HG03558 (cell line): ENCODE measurements around the gene SYMPK.

Experiments
- ATAC-seq: cut with Tn5 transposase; IDR thresholded peaks from one replicate; pipeline ENCODE4 v1.9.1; 2021; ENCODE audit warnings: moderate number of reproducible peaks; ENCODE audit not compliant: unreplicated experiment; ENCODE audit errors: extremely low read depth

SYMPK gene

GRCh38 chr19:45886427-45887199 is 23.7 kb upstream of the SYMPK start:
- ATAC-seq: no peak

GRCh38 chr19:45885556-45886426 is 22.8 kb upstream of the SYMPK start, which contains the start of gene IRF2BP1:
Gene IRF2BP1 (minus strand): TSS chr19:45886141. CDS start chr19:45885774, 367 bp downstream.
- no peak for ATAC-seq

- ATAC-seq: no peak
Observed at GRCh38 chr19:45884682-45885555, 22.0 kb upstream of the SYMPK start.

- no peak for ATAC-seq
Observed at GRCh38 chr19:45883881-45884681, 21.1 kb upstream of the SYMPK start.

- no peak for ATAC-seq
Observed at GRCh38 chr19:45883586-45883880, 20.6 kb upstream of the SYMPK start.

- ATAC-seq: no peak
Observed at GRCh38 chr19:45882652-45883585, 20.0 kb upstream of the SYMPK start.

DNA sequence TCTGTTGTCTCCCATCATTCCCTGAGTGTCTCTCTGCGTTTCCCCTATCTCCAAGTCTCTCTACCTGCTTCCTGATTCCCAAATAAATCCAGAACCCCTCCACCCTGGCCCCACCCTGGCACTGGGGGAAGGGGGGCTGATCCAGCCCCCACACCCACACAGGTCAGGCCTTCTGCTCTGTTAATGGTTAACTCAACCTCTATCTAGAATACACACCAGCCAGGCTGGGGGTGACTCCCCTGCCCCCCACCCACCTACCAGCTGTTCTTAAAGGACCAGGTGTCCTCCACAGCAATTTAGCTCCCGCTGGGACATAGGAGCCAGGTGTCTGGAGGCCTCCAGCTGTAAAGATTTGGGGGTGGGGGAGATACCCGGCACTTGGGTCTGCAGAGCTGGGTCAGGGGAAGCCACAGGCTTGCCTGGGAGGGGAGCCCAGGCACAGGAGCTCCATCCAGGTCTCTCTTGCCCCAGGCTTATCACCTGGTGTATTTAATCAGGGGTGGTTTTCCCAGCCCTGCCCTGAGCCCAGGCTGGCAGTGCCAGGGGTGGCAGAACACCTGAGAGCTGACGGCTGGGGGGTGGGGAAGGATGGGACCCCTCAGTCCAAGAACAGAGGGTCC is 19.1 kb upstream of the SYMPK start:
- no peak for ATAC-seq

GRCh38 chr19:45881082-45881908 is 18.3 kb upstream of the SYMPK start:
- no peak for ATAC-seq

- no peak for ATAC-seq
Observed at GRCh38 chr19:45879971-45880370, 17.0 kb upstream of the SYMPK start.

- no peak for ATAC-seq
Observed at GRCh38 chr19:45879055-45879454, 16.1 kb upstream of the SYMPK start.

DNA sequence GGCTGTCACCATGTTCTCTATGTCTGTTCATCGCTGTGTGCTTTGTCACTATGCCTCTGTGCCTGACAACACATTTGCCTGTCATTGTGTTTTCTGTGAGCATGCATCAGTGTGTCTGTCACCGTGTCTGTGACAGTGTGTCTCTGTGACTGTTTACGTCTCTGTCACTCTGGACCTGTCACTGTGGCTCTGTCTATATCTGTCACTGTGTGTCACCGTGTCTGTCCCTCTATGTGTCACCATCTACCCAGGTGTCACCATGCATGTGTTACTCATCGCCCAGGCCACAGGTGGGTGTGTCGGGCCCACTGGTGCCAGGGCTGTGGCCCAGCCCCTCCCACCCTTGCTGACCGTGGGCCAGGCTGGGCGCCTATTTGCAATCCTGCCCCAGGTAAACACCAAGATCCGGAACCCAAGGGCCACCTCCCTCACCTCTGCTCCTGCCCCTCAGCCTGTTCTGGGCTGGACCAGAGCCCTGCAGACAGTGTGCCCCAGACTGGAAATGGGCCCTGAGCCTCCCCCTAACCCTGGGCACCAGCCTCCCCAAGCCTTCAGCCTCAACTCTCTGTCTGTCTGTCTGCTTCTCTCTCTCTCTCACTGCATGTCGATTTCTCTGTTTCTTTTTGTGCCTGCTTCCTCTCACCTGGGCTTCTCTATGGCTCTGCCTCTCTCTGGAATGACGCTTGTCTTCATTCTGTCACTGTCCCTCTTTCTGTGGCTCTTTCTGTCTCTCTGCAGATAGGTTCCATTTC is 15.3 kb upstream of the SYMPK start:
- ATAC-seq: no peak

DNA sequence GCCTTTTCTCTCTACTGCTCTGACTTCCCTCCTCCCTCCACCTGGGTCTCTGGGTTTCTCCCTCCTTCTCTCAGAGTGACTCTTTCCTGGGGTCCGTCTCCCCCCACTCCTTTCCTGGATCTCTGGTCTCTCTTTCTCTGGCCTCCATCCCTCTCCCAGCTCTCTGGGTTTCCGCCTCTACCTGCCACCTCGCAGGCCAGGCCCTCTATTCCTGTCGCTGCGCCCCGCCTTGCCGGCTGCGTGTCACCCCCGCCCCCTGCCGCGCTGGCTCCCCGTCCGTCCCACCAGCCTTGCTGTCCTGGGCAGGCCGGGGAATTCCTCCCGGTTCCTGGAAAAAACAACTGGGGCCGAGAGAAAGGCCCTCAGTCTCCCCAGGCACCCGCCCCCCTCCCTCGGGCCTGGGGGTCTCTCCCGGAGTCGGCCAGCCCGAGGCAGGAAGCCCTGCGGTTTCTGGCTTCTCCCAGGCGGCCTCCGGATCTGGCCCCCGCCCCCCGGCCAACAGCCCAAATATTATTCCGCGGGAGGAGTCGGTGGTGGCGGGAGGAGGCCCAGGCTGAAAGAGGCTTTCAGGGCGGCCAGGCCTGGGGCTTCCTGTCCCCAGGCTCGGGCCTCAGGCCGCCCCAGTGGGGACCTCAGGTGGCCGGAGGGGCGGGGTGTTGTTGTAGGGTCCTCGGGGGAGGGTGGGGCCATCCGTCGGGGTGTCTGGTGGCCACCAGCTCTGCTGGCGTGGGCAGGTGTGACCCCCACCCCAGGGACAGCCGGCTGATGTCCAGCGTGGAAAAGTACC is 13.7 kb upstream of the SYMPK start:
- no peak for ATAC-seq

- ATAC-seq: no peak
Observed at GRCh38 chr19:45876161-45876410, 13.1 kb upstream of the SYMPK start.

DNA sequence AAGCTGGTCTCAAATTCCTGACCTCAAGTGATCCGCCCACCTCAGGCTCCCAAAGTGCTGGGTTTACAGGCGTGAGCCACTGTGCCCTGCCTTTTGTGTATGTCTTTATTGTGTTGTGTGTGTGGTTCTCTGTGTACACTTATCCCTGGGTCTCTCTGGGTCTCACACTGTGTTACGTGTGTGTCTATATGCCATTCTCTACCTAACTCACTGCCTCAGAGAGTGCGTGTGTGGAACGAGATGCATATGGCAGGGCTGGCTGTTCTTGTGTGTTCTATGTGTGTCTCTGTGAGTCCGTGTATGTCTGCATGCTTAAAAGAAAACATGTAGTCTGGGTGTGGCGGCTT is 11.6 kb upstream of the SYMPK start:
- ATAC-seq: no peak

DNA sequence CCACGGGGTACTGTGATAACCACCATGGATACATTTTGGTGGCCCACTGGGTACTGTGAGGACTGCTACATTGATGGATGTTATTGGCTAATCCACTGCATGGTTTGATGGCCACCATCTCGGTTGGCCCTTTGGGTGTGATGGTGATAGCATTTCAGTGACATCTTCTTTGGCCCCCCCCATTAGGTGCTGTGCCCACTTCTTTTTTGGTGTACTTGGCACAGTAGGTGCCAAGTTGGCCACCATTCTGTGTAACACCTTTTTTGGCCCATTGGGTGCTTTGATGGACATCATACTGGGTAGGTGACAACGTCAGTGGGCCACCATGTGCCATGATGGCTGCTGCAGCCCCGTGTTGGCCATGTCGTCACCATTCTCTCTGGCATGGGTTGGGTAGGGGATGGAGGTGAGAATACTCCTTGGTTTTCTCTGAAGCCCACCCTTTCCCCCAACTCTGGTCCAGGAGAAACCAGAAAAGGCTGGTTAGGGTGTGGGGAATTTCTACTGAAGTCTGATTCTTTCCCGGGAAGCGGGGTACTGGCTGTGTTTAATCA is 10.3 kb upstream of the SYMPK start:
- ATAC-seq: no peak
